SU-DHL-6 (cell line): ENCODE results near the gene WNT7B.

Experiments
- CTCF ChIP-seq: fragments of 200-600 bp; sonication (generic); IDR thresholded peaks from one replicate; pipeline ENCODE4 v1.5.1; 2017; ENCODE audit warnings: antibody characterized with exemption, mild to moderate bottlenecking, low read length, moderate library complexity; ENCODE audit not compliant: insufficient read depth, poor library complexity, severe bottlenecking
- EZH2phosphoT487 ChIP-seq: fragments of 200-600 bp; sonication (generic), shearing (Covaris generic); conservative IDR thresholded peaks from 2 replicates; pipeline ENCODE4 v1.6.1; 2018; ENCODE audit warnings: mild to moderate bottlenecking, antibody characterized with exemption, low read length, moderate library complexity, mixed read lengths

GRCh38 chr22:45938913-45939312 lies 38.0 kb downstream of the WNT7B start:
- no peak for TF ChIP-seq CTCF
- no peak for TF ChIP-seq EZH2phosphoT487
